NCI-H1048 (cell line): ENCODE measurements around the gene SAP30L.

Experiments used
- DNase-seq: peaks from one replicate; lab custom pipeline; 2025; lab: John Stamatoyannopoulos, UW

The SAP30L gene, protein sequence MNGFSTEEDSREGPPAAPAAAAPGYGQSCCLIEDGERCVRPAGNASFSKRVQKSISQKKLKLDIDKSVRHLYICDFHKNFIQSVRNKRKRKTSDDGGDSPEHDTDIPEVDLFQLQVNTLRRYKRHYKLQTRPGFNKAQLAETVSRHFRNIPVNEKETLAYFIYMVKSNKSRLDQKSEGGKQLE

DNA sequence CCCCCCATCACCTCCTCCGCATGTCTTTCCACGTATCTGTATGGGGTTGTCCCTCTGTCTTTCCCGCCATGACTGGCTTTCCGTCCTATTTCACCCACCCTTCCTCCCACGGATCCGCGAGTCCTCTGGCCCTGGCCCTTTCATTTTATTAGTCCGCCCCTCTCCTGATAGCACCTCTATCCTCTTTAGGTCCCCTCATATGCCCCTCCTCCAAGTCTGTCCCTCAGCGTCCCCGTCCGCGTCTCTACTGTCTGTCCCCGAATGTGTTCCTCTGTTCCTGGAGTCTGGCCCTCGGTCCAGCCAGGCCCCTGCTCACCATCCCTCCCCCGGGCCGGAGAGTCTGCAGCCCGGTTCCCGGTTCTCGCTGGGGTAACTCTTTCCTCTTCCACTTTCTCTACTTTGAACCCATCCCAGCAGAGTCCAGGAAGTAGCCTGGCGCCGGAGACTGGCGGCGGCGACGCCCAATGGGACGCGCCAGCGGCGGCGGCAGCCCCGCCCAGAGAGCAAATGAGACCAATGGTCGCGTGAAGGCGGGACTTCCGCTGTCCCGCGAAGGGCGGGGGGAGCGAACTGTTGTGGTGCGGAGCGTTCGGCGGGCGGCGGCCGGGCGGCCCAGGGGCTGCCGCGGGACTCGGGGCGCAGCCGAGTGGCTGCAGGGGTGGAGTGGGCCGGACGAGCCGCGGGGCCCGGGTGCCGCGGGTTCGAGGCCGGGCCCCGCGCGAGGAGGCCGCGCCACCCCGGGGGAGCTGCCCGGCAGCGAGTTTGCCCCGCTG, at the start of gene SAP30L:
TSS of gene SAP30L (plus strand) at position 576 of the 773 bp plus-strand sequence. CDS start 608 bp downstream, outside the sequence.
- DNase-seq = peak; percentile 76

DNA sequence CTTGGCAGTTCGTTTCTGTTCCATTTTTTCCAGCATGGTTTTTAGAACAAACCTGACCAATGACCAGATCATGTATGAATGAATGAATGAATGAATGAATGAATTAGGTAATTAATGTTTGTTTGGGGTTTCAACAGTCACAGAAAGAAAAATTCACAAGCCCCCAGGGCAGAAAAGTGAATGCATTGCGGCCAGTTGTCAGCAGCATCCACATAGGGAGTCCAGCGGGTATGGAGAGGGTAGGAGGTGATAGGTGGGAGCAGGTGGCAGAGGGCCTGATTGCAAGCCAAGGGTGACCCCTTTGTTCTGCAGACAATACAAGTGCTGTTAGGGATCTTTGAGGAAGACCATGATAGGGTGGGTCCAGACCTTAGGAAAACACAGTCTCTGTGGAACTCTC, 49.7 kb upstream of the SAP30L start:
- no peak for DNase-seq

DNA sequence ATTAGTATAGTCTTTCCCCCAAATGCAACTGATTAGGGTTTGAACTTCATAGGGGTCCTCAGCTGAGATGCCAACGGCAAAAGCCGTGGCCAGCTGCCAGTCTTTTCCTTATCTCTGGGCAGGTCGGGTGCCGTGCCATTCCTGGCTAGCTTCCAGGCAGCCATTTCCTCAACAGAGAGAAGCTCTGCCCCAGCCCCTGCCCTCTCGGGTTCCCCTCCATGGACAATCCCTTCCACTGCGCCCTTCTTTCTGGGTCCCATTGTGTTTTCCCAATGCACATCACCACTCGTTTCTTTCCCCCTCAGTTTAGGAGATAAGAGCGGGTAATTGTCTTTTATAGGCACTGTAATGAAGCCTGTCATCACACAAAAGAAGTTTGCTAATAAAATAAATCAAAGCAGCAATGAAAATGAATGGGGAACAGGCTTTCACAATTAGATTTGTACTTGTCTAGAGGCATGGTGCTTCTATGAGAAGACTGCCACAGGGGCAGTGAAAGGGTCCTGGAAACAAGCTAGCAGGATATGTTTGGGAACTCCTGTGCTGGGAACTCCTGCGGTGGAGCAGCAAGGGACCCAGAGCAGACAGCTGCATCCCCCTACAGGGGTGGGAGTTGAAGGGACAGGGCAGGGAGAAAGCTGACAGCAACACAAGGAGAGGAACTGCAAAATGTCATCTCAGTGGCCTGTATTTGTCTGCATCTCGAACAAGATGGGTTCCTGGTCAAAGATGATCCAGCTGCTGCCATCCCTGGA, 48.0 kb upstream of the SAP30L start:
- no peak for DNase-seq

DNA sequence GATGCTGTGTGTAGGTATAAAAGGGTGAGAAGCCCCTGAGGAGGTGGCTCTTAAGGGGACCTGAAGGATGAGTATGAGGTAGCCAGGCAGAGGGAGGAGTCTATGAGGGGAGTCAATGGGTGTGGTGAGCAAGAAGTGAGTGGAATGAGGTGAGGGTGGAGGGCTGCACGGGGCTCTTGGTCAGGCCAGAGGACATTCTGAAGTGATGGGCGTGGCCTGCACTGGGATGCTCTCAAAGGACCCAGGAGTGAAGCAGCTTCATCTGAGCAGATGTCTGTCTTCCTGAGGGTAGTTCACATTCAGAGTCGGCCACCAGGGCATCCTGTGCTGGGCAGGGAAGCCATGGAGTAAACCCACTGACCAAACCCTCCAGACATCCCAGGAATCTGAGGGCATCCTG, 45.1 kb upstream of the SAP30L start:
- no peak for DNase-seq

DNA sequence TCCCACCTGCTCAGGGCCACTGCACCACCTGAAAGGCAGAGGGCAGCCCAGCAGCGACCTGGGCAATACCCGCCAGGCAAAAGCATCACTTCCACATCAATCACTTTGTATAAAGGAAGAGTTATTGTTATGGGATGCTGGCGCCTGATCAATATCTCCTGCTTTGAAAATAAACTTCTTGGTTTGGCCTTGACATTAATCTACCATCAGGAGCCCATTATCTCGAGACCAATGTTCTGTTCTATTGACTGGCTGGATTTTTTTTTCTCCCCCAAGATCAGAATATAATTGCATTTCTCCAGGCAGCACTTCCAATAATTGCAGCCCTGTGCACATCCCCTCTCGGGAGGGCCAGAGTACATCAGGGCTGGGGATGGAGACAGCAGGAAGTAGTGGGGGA, 44.4 kb upstream of the SAP30L start:
- DNase-seq = no peak

DNA sequence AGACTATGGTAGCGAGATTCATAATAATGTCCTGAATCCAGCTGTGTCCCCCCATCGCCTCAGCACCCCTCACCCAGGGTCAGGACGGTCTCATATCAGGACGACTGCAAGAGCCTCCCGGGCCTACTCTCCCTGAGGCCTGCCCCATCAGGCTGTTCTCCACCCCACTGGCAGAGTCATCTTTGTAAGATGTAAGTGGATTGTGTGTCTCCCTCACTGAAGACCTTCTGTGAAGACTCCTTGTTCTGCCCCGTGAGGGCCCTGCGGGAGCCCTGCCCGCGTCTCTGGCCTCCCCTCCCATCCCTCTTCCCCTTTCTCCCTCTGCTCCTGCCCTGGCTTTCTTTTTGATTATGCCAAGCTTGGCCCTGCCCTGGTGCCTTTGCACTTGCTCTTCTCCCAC, 43.9 kb upstream of the SAP30L start:
- no peak for DNase-seq

DNA sequence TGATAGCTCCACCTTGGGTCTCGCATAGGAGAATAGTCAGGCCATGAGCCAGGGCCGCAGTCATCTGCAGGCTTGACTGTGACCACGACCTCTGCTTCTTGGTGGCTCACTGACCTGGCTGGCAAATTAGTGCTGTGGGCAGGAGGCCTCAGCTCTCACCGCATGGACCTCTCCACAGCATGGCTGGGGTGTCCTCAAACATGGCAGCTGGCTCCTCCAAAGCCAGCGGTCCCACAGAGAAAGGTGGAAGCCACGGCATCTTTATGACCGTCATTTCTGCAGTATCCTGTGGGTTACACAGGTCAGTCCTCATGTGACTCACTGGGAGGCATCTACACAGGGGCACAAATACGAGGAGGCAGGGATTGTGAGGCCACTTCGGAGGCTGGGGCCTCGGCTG, 43.2 kb upstream of the SAP30L start:
- DNase-seq = no peak

DNA sequence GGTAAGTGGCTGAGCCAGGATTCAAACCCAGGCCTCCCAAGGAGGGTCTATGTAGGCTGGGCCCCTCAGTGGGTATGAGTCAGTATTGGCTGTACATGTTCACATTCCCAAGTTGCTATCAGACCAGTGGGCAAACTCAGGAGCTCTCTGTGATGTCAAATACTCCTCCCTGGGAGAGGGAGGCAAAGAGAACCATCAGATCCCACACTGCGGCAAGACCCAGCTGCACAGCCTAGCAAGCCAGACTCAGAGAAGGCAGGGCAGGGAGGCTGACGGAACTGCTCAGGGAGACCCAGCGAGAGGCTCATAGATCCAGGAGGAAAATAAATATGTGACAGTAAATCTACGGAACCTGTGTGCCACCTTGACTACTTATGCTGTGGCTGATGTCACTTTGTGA, 42.6 kb upstream of the SAP30L start:
- no peak for DNase-seq

DNA sequence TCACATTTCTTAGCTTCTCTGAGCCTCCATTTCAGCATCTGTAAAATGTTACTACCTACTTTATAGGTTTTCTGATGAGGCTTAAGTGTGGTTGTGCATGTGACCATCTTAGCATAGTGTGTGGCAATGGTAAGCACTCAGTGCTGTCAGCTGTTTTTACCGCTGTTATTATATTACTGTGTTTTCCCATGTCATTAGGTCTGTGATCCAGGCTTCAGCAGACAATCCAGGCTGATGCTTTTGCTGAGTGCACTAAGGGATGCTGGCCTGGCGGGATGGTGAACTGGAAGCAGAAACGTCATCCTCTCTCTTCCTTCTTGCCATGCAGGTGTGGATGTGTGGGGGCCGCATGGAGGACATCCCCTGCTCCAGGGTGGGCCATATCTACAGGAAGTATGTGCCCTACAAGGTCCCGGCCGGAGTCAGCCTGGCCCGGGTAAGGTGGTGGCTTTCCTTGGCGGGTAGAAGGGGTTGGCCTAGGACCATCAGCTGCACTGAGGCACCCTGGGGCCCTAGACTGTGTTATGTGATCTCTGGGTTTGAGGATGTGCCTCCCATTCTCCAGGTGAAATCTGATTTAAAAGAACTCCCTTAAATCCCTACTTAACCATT, 41.9 kb upstream of the SAP30L start:
- DNase-seq = no peak

DNA sequence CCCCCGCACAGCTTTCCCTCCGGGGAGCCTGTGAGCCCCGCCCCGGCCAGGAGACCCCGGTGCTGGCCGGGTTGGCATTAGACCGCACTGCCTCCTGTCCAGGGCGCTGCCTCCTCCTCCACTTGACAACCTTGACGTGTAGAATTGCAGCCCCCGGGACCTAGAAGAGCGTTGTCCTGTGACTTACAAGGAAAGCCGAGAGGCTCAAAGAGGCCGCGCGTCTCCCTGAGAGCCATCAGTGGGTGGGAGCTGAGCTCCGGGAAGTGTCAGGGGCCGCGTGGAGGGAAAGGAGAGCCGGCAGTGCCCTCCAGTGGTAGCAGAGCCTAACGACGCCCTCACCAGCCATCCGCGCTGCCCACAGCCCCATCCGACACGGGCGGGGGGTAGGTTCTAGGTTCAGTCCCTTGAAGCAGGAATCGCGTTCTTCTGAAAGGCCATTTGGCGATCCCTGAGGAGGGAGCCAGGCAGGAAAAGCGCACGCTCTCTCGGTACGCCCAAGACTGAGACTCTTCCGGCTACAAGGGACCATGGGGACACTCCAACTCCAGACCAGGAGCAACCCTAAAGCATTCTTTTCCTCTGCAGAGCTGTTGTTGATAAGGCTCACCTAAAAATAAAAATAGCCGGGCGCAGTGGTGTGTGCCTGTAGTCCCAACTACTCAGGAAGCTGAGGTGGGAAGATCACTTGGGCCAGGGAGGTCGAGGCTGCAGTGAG, 40.6 kb upstream of the SAP30L start:
- peak; percentile 23 for DNase-seq

DNA sequence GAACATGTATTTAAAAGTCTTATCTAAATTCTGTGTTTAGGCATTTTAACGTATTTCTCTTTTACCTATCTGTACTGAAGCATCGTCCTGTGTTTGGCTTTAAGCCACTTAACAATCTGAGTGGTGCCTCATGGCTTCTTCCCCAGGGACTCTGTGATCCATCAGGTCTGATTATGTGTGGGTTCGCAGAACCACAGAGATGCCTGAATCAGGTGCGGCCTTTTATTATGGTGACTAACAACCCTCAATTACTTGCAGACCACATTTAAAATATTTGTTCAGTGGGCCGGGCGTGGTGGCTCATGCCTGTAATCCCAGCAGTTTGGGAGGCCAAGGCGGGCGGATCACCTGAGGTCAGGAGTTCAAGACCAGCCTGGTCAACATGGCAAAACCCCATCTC, 39.6 kb upstream of the SAP30L start:
- DNase-seq = no peak

DNA sequence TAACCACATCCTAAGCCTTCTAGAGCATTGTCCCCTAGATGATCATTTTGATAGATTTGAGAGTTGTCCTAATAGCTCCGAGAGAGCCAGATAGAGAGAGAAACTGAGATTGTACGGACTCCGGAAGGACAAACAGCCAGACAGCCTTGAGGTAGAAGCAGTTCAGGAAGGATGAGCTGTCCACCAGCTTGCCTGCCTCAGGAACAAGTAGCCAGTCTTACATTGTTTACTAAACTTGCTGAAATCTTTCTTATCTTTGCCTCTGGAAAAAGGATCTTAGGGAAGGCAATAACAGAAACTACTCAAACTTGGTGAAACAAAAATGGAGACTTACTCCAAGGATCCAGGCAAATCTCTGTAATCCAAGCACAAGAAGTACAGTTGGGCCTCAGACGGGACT, 39.0 kb upstream of the SAP30L start:
- no peak for DNase-seq

DNA sequence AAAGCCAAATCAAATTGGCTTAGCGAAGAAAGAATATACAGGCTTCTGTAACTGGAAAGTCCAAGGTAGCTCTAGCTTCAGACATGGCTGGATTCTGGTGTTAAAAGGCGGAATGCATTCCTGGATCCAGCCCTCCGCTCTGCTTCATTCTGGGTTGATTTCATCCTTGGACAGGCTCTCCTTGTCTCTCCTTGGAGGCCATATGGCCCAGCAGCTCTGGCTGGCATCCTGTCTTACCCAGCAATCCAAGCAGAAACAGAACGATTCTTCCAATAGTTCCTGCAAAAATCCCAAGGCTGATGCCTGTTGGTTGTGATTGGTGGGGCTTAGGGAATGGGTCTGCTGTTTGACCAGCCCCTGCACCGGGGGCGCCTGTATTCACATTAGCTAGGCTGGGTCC, 37.0 kb upstream of the SAP30L start:
- no peak for DNase-seq

DNA sequence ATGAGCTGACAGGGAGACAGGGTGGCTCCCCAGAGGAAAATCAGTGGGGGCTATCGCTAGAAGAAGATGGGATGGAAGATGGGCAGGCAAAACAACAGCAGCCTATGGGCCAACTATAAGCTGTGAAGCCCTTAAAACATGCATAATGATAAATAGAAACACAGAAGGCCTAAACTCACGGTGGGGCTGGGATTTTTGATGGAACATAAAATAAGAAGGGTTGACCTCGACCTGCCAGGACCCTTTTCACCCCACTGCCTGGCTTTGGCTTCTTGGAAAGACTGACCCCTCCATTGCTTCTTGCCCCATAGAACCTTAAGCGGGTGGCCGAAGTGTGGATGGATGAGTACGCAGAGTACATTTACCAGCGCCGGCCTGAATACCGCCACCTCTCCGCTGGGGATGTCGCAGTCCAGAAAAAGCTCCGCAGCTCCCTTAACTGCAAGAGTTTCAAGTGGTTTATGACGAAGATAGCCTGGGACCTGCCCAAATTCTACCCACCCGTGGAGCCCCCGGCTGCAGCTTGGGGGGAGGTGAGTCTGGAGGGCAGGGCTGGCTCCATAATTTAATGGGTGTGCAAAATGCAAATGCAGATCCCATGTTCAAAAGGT, 36.5 kb upstream of the SAP30L start:
- no peak for DNase-seq

DNA sequence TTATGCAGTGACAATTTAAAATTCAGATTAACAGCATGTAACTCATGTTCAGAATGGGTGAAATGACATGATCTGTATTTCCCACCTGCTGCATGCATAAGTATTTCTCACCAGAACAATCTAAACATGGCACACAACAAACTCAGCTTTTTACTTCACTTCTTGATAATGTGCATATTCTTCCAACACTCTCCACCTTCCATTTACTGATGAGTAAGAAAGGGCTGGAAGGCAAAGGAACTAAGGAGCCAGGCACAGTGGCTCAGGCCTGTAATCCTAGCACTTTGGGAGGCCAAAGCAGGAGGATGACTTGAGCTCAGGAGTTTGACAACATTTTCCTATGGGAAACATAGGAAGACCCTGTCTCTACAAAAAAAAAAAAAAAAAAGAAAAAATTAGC, 35.8 kb upstream of the SAP30L start:
- no peak for DNase-seq

DNA sequence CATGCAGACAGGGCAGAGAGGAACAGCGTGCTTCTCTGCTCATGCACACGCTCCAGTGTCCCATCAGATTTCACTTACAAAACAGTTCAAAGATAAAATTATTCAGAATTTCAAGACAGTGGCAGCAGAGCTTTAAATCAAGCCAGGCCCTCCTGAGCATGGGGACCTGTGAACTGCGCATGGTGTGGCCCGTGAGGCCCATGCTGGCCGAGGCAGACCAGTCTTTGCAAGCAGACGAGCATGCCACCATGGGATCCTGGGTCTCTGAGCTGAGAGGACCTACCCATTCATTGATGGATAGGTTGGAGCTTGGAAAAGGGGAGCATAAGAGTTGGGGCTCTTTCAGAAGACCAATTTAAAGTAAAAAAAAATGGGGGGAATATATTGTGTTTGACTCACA, 35.0 kb upstream of the SAP30L start:
- no peak for DNase-seq

DNA sequence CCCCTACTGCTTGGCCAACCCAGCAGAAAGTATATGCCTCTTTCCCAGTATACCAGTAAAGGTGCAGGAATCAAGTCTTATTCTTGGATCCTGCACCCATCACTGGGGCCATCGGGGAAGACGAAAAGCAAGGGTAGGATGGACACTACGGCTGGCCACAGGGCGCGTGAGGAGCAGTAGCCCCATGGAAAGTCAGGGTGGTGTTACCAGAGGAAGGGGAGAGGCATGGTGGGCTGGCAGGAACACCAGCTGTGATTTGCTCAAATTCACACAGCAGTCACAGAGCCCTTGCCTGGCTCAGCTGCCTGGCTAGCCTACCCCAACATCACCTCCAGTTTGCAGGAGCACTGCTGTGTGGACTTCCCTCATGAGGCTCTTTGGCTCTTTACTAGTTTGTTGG, 34.5 kb upstream of the SAP30L start:
- DNase-seq = no peak

DNA sequence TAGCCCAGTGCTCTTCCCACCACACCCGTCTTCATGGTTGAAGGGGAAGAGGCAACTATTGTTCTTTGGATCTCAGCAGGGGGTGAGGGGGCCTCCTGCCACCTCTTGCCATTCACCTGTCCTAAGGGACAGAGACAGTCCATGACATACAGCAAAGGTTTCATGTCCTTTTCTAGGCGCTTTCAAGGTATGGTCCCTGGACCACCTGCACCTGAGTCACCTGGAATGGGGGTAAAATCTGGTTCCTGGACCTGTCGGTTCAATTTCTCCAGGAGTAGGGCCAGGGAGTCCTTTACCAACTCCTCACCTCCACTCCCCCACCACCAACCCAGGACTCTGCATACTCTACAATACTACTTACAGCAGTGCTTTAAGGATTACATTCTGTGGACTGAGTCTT, 33.5 kb upstream of the SAP30L start:
- no peak for DNase-seq

DNA sequence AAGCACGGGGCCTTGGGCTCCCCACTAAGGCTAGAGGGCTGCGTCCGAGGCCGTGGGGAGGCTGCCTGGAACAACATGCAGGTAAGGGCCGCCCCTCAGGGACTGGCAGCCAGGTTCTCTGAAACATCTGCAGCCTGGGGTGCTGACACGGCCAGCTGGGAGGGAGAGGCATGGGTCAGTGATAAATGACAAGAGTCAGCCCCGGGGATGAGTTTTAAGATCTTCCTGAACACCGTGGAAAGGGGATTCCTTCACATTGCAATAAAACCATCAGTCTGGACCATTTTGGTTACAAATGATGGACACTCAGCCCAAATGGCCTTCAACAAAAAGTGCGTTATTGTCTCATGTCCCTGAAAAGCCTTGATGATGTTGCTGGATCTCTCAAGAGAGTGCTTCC, 32.9 kb upstream of the SAP30L start:
- DNase-seq = no peak

DNA sequence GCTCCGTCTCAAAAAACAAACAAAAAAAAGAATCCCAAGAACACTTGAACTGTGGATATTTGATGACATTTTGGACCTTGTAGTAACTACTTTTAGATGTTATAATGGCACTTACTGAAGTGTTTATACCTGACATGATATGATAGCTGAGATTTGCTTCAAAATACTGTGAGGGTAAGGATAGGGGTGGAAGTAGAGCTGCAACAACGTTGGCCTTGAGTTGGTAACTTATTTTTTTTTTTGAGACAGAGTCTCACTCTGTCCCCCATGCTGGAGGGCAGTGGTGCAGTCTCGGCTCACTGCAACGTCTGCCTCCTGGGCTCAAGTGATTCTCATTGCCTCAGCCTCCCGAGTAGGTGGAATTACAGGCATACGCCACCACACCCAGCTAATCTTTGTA, 30.7 kb upstream of the SAP30L start:
- no peak for DNase-seq

DNA sequence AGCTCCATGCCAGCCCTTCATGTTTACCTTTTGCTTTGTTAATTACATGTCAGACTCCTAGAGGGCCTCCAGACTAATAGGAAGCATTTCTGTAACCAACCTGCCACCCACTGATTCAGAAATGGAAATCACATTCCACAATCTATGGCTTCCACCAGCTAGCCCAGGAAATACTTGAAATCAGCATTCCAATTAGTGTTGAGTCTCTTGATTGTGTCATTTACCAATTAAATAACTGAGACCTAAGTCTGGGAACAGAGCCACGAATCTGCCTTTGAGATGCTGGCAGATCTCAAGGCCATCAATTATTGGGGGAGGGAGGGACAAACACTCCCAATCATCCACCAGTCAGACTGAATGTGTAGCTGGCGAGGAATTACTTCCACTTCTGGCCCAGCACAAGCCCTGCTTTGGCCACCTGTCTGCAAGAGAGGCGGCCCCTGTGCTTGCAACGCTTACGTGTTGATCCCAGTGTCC, 27.4 kb upstream of the SAP30L start:
- no peak for DNase-seq

DNA sequence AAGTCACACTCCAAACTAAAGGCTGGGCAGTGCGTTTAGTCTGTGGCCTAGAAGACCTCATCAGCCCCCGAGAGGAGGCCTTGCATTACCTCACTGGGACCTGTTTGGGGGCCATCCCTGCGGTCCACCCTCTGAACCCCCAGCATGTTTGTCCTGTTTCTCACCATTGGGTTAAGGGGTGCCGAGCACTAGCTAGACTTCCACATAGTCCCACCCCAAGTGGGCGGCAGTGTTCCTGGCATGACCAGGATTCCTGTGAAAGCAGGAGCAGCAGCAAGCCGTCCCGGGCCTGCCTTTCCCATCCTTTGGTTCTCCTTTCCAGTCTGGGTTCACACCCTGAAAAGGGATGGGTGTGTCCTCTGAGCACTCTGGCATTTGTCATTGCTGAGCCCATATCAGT, 26.6 kb upstream of the SAP30L start:
- DNase-seq = no peak
